SK-N-MC (cell line): ENCODE data around the gene CHMP6.

Experiments
- EZH2 ChIP-seq: fragments of 200-600 bp; sonication (generic); IDR thresholded peaks from one replicate; pipeline ENCODE4 v1.6.1; 2017; ENCODE audit warnings: antibody characterized with exemption
- FOXP2 ChIP-seq: optimal IDR thresholded peaks from 2 replicates; pipeline ENCODE3; 2011; ENCODE audit warnings: mild to moderate bottlenecking, moderate library complexity; ENCODE audit not compliant: insufficient read depth; ENCODE audit errors: extremely low read length, control extremely low read depth
- POLR2AphosphoS5 ChIP-seq: IDR thresholded peaks from 2 replicates; pipeline ENCODE4 v1.6.1; 2012; ENCODE audit warnings: mild to moderate bottlenecking, low read depth, low read length, borderline replicate concordance

DNA sequence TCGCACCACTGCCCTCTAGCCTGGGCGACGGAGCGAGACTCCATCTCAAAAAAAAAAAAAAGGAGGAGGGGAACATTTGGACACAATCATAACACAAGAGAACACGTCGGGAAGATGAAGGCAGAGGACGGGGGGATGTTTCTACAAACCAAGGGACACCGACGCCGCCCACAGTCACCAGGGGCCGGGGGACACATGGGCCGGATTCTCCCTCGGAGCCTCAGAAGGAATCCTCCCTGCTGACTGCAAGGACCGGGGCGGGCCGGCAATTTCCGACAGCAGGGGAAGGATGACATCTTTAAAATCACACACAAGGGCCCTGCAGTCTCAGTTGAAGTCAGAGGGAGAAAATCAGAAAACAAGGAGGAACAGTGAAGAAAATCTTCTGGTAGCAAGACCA, 8.1 kb upstream of the CHMP6 start:
- TF ChIP-seq POLR2AphosphoS5 (no peak), EZH2 (no peak), FOXP2 (no peak)
